ENCODE results near the gene ALOXE3. TPM values are rescaled to one million over a fixed set of nuclear protein-coding genes. Genes with fewer than 3 reads are reported as not detected.

ALOXE3 gene
- total RNA-seq, 1 donor from 2014 or later, result not detected

DNA sequence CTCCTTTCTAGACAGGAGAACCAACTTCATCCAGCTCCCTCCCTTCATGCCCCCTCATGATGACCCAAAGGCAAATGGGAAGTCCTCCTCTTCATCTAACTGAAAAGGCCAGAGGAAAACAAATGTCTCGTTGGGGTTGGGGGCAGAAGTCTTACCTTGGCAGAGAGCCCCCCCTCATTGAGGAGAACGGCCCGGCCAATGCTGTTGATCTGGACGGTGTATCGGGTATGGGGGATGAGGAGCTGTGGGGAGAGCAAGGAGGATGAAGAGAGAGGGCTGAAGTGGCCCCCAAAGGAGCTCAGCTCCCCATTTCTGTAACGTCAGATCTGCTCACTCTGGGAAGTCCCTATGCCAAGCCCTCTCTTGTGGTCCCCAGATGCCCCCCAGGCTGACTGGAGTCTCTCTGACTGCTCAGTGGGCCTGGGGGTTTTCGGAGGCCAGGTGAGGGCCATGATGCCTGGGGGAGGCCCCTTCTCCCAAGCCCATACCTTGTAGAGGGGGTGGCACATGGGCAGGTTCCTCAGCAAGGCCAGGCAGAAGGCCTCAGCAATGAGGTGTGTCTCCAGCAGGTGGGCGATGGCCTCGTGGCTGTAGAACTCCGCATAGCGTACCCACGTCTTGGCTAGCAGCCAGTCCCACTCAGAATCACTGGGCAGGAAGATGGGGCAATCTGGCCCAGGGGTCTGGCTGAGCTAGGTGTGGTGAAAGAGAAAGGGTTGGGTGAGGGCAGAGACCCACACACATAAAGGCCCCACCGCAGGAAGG lies 41.6 kb downstream of the ALOXE3 start:
- DNase-seq (no peak), ATAC-seq (no peak)
- intact Hi-C loops (cut with DNase I), result no loop called here
- Histone ChIP-seq H3K9me3 (no peaks in the 10 kb centered on the region), H3K4me3 (no peak overlapping the region), H3K36me3 (no peaks in the 10 kb centered on the region), H3K27me3 (peaks cover 91% of the 10 kb centered on the region), H3K27ac (no peak overlapping the region), H3K4me1 (peaks cover 32% of the 10 kb centered on the region)
- TF ChIP-seq, protein P1, sequence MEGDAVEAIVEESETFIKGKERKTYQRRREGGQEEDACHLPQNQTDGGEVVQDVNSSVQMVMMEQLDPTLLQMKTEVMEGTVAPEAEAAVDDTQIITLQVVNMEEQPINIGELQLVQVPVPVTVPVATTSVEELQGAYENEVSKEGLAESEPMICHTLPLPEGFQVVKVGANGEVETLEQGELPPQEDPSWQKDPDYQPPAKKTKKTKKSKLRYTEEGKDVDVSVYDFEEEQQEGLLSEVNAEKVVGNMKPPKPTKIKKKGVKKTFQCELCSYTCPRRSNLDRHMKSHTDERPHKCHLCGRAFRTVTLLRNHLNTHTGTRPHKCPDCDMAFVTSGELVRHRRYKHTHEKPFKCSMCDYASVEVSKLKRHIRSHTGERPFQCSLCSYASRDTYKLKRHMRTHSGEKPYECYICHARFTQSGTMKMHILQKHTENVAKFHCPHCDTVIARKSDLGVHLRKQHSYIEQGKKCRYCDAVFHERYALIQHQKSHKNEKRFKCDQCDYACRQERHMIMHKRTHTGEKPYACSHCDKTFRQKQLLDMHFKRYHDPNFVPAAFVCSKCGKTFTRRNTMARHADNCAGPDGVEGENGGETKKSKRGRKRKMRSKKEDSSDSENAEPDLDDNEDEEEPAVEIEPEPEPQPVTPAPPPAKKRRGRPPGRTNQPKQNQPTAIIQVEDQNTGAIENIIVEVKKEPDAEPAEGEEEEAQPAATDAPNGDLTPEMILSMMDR (IDR thresholded peaks at IDR 0.05), result no peak

DNA sequence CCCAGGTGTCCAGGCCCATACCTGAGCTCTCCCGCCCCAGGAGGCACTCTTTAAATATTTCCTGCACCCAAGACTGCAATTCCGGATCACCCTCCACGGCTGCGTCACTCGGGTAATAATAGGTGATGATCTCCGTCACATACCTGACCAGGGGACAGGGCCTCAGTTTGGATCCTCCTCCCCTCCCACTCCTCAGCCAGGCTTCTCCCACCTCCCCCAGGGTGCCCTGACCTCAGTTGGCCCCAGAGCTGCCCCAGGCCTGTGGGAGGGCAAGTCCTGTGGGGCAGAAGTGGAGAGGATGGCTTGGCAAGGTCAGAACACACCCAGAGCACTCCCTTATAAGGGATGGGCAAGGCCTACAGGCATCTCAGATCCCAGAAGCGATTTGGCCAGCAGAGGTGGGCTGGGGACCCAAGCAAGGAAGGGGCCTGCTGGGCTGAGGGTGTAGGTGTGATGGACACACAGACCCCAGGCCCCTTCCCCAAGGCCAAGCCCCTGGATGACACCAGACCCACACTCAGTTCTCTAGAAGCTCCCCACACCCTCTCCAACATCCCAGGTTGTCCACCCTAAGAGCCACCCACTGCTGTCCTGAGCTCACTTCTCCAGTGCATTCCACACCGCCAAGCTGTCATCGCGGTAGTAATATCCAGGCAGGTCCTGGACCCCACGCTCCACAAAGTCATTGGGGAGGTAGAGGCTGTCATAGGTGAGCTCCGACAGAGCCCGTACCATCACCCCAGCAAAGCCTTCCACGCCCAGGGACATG lies 42.6 kb downstream of the ALOXE3 start:
- no peak for DNase-seq
- Histone ChIP-seq H3K27ac (no peak overlapping the region), H3K4me1 (peaks cover 32% of the 10 kb centered on the region), H3K36me3 (no peaks in the 10 kb centered on the region), H3K9me3 (no peaks in the 10 kb centered on the region), H3K27me3 (peaks cover 82% of the 10 kb centered on the region), H3K4me3 (no peak overlapping the region)
- intact Hi-C loops (cut with DNase I), result no loop called here
- TF ChIP-seq, protein P1 (IDR thresholded peaks at IDR 0.05), result no peak
- ATAC-seq, result no peak

DNA sequence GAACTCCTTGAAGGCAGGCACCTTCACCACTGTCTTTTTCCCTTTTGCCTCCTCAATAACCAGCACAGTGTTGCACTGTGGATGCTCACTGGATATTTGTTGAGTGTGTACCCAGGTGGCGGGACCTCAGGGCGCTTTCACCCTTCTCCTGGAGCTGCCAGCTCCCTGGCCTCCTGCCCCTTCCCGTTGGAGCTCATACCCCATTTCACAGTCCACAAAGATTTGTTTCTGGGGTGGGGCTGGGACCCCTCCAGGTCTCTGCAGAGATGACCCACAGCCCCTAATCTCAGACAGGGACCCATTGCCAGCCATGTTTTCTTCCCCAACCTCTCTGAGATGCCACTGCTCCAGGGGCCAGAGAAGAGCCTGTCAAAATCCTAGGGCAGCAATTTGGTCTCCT lies 43.2 kb downstream of the ALOXE3 start:
- H3K4me3 ChIP-seq, result no peak overlapping the region
- DNase-seq (no peak), ATAC-seq (no peak)
- TF ChIP-seq, protein P1 (IDR thresholded peaks at IDR 0.05), result no peak
- intact Hi-C loops (cut with DNase I), result no loop called here
- no peaks in the 10 kb centered on the region for H3K36me3 ChIP-seq
- no peaks in the 10 kb centered on the region for H3K9me3 ChIP-seq
- no peak overlapping the region for H3K27ac ChIP-seq
- H3K4me1 ChIP-seq, result peaks cover 28% of the 10 kb centered on the region
- peaks cover 75% of the 10 kb centered on the region for H3K27me3 ChIP-seq

DNA sequence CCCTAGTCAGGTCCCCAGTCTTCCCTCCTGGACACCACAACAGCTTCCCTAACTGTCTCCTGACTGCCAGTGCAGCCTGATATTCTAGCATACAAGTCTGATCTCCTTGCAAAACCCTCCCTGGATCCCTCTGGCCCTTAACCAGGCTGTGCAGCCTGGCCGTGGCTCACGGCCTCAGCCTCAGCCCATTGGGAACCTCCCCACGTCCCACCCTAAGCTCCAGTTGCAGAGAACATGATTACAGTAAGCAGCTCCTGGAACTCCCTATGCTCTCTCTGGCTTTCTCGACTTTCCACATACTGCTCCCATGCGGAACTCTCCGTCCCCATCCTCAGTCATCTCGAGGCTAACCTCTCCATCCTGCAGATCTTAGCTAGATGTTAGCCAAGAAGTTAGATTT lies 43.8 kb downstream of the ALOXE3 start:
- Histone ChIP-seq H3K27me3 (peaks cover 75% of the 10 kb centered on the region), H3K27ac (no peak overlapping the region), H3K4me1 (peaks cover 26% of the 10 kb centered on the region), H3K36me3 (no peaks in the 10 kb centered on the region), H3K4me3 (no peak overlapping the region), H3K9me3 (no peaks in the 10 kb centered on the region)
- no peak for ATAC-seq
- intact Hi-C loops (cut with DNase I), result no loop called here
- TF ChIP-seq, protein P1 (IDR thresholded peaks at IDR 0.05), result no peak
- no peak for DNase-seq

DNA sequence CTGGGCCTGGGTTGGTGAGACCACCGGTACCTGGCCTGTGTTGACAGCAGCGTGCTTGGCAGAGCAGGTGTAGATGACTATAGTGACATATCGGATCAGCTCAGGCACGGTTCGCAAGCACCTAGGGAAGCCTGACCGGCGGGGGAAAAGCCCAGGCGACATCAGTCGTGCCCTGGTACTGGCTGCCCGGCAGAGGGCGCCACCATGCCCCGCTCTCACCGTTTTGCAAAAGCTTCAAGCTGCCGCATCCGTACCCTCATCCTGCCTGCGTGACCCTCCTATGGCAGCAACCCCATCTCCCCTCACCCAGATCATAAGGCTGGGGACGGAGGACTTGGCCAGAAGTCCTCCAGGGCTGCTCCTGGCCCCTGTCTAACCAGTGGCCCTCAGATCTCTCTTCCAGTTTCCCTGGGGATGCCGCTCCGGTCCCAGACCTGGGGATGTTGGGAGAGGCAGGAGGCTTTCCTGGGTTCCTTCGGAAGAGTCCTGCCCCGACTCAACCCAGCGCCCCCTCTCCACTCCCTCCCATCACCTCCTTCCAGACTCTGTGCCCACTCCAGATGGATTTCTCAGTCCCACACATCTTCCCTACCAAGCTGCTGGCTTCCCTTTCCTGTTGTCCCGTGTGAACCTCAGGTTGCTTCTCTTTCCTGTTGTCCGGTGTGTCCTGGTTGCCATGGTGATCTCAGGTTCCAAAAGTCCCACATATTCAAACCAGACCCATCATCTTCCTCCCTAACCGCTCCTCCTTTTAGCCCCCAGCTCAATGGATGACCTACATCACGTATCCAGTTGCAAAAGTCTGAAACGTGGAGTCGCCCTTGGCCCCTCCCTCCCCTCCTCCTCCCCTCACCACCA lies 44.5 kb downstream of the ALOXE3 start:
- peak; percentile 81 for ATAC-seq
- TF ChIP-seq, protein P1 (IDR thresholded peaks at IDR 0.05), result peak; percentile 91
- H3K27me3 ChIP-seq, result peaks cover 70% of the 10 kb centered on the region

More for the DNA sequence above, 44.5 kb downstream of the ALOXE3 start:
- Histone ChIP-seq H3K9me3 (no peaks in the 10 kb centered on the region), H3K4me1 (peaks cover 27% of the 10 kb centered on the region), H3K27ac (no peak overlapping the region), H3K4me3 (no peak overlapping the region), H3K36me3 (no peaks in the 10 kb centered on the region)
- intact Hi-C loops (cut with DNase I), result no loop called here
- DNase-seq, result peak; percentile 91
